Spleen (tissue), 11 donors: Measurements from ENCODE around the gene ALKBH5. TPM values are rescaled to one million over a fixed set of nuclear protein-coding genes. Genes with fewer than 3 reads are reported as not detected.

Experiments
- DNase-seq: peaks from one replicate; pipeline ENCODE4 v3.0.0-alpha.2; 2020
- H3K27ac ChIP-seq, 8 donors: fragments of 200-600 bp; sonication (generic) in 7 of 8; 1 replicate in 4 of 8; 2 replicates in 4 of 8; pipeline versions ENCODE4 v1.5.0 to v1.8.0; 2016 to 2021; ENCODE audit warnings: inconsistent platforms in 4 of 8, mild to moderate bottlenecking in 4 of 8, moderate library complexity in 1 of 8
- H3K27me3 ChIP-seq, 7 donors: fragments of 200-600 bp; sonication (generic) in 6 of 7; replicated peaks in 1 of 7; 1 replicate in 4 of 7; 2 replicates in 3 of 7; pipeline versions ENCODE4 v1.5.0 to v1.8.0; 2016 to 2021; ENCODE audit warnings: inconsistent platforms in 3 of 7, mild to moderate bottlenecking in 1 of 7
- H3K36me3 ChIP-seq, 6 donors: fragments of 200-600 bp; sonication (generic) in 5 of 6; 1 replicate in 4 of 6; 2 replicates in 2 of 6; pipeline versions ENCODE4 v1.5.0 to v1.8.0; 2016 to 2021; ENCODE audit warnings: inconsistent platforms in 2 of 6
- H3K4me1 ChIP-seq, 6 donors: fragments of 200-600 bp; sonication (generic) in 5 of 6; 1 replicate in 3 of 6; 2 replicates in 3 of 6; pipeline versions ENCODE4 v1.5.0 to v1.8.0; 2016 to 2021; ENCODE audit warnings: inconsistent platforms in 3 of 6
- H3K4me3 ChIP-seq, 8 donors: fragments of 200-600 bp; sonication (generic) in 7 of 8; 1 replicate in 4 of 8; 2 replicates in 4 of 8; pipeline versions ENCODE4 v1.5.0 to v1.8.0; 2016 to 2021; ENCODE audit warnings: inconsistent platforms in 4 of 8, mild to moderate bottlenecking in 4 of 8, moderate library complexity in 2 of 8
- H3K9me3 ChIP-seq, 8 donors: fragments of 200-600 bp; sonication (generic) in 7 of 8; 1 replicate in 4 of 8; 2 replicates in 4 of 8; pipeline versions ENCODE4 v1.5.0 to v1.8.0; 2016 to 2021; ENCODE audit warnings: inconsistent platforms in 4 of 8
- POLR2A ChIP-seq, 3 donors: fragments of 450-650 bp; IDR thresholded peaks; one replicate each; pipeline ENCODE4 v1.5.1; 2017; ENCODE audit warnings: antibody characterized with exemption in 3 of 3, mild to moderate bottlenecking in 1 of 3
- POLR2AphosphoS5 ChIP-seq, 3 donors: sonication (generic); formaldehyde crosslinking; IDR thresholded peaks; one replicate each; pipeline ENCODE4 v1.5.1; 2017; ENCODE audit warnings: antibody characterized with exemption in 3 of 3
- WGBS, 5 donors: extraction: QIAGEN DNeasy Blood & Tissue Kit in 3 of 5; methylation state at CpG; one replicate each; pipeline versions ENCODE4 v1.1.5 to v1.1.7; 2013 to 2018; 5-methylcytosine and 5-hydroxymethylcytosine counted together
- intact Hi-C: fragments of 100-400 bp; cut with DNase I; formaldehyde crosslinking; loops from one replicate; pipeline ENCODE4 v1.15.0; 2023; ENCODE audit warnings: low total_unique reads
- polyA plus RNA-seq, 3 donors: library from polyadenylated mRNA; stranded (reverse); fragments of 200-250 nt; gene quantifications; one replicate each; pipeline ENCODE4 v1.2.1, GENCODE V29; 2013
- total RNA-seq, 7 donors: library from RNA; depleted of rRNA in 3 of 7; stranded (reverse); fragments of >200 nt in 3 of 7; fragmentation: NEBNext Ultra II Directional in 4 of 7; extraction: Animal tissue kit (Norgen Biotek cat#: 25700) in 4 of 7; gene quantifications; one replicate each; pipeline versions ENCODE4 v1.1.0 to v1.2.1, GENCODE V29; 2016 to 2021
- TF ChIP-seq, protein P1 (sequence below), 11 experiments: fragments of 200-600 bp in 7 of 11; fragments of 450-650 bp in 4 of 11; sonication (generic) in 4 of 11; IDR thresholded peaks in 8 of 11; conservative IDR thresholded peaks in 3 of 11; 1 replicate in 7 of 11; 2 replicates in 4 of 11; pipeline versions ENCODE4 v1.4.0 to v1.8.0; 2016 to 2021; ENCODE audit warnings: antibody characterized with exemption in 11 of 11, inconsistent platforms in 4 of 11, mild to moderate bottlenecking in 1 of 11
- donor health status: healthy with polysubstance abuse.
- donor health status: DM: no; HTN: no; CAD: no; lungs with moderate emphysema.
- donor health status: DM: no; HTN: no; CAD: no.
- donor health status: Bipolar disorder and iron deficiency.
- donor health status: healthy.
- donor health status: DM: no; HTN: no; CAD: no.
- donor health status: DM: yes; HTN: yes; CAD: no.

ALKBH5 gene
- total and polyA plus RNA-seq, 10 donors: 27.1 to 120 (median 94.3) TPM

DNA sequence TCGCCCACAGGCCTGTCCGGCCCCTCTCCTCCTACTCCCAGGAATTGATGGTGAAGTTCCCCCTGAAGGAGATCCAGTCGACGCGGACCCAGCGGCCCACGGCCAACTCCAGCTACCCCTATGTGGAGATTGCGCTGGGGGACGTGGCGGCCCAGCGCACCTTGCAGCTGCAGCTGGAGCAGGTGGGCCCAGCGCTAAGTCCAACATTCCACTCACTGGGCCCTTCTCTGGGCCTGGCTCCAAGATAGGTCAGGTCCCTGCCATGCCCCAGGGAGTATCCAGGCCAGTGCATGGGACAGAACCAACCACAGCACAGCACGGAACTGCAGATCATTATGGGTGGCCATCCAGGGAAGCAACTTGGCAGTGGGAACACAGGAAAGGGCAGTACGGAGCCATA lies 9.9 kb upstream of the ALKBH5 start:
- H3K27ac ChIP-seq: no peak overlapping the region

DNA sequence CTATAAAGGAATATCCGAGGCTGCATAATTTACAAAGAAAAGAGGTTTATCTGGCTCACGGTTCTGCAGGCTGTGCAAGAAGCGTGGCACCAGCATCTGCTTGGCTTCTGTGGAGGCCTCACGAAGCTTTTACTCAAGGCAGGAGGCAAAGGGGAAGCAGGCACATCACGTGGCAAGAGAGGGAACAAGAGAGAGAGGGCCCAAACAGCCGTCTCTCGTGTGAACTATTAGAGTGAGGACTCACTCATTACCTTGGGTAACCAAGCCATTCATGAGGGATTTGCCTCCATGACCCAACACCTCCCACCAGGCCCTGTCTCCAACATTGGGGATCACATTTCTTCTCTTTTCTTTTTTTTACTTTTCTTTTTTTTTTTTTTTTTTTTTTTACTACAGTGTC lies 7.5 kb upstream of the ALKBH5 start:
- H3K27ac ChIP-seq: no peak overlapping the region
- intact Hi-C loops: no loop called here
- WGBS, 5 donors: 47 to 60% (median 49%) methylated on average over 7 of the region's 7 CpGs
- peaks cover 0 to 7% (median 3%) of the 10 kb centered on the region in 6 donors for H3K4me1 ChIP-seq
- H3K36me3 ChIP-seq: no peaks in the 10 kb centered on the region
- no peaks in the 10 kb centered on the region for H3K27me3 ChIP-seq
- H3K9me3 ChIP-seq: no peaks in the 10 kb centered on the region
- H3K4me3 ChIP-seq: no peak overlapping the region
- TF ChIP-seq POLR2A (IDR thresholded peaks at IDR 0.05) (no peak), POLR2AphosphoS5 (IDR thresholded peaks at IDR 0.05) (no peak)
- TF ChIP-seq, protein P1, sequence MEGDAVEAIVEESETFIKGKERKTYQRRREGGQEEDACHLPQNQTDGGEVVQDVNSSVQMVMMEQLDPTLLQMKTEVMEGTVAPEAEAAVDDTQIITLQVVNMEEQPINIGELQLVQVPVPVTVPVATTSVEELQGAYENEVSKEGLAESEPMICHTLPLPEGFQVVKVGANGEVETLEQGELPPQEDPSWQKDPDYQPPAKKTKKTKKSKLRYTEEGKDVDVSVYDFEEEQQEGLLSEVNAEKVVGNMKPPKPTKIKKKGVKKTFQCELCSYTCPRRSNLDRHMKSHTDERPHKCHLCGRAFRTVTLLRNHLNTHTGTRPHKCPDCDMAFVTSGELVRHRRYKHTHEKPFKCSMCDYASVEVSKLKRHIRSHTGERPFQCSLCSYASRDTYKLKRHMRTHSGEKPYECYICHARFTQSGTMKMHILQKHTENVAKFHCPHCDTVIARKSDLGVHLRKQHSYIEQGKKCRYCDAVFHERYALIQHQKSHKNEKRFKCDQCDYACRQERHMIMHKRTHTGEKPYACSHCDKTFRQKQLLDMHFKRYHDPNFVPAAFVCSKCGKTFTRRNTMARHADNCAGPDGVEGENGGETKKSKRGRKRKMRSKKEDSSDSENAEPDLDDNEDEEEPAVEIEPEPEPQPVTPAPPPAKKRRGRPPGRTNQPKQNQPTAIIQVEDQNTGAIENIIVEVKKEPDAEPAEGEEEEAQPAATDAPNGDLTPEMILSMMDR (IDR thresholded peaks at IDR 0.05 in 8 of 11, conservative IDR thresholded peaks at IDR 0.05 in 3 of 11): no peak
- DNase-seq: no peak

More for the DNA sequence above, 9.9 kb upstream of the ALKBH5 start:
- Histone ChIP-seq H3K36me3 (no peaks in the 10 kb centered on the region), H3K4me1 (peaks cover 0 to 7% (median 3%) of the 10 kb centered on the region in 6 donors), H3K4me3 (no peak overlapping the region), H3K9me3 (no peaks in the 10 kb centered on the region), H3K27me3 (no peaks in the 10 kb centered on the region)
- no peak for DNase-seq
- WGBS, 5 donors: 85 to 96% (median 92%) methylated on average over 5 to 14 of the region's 14 CpGs
- intact Hi-C loops: no loop called here
- TF ChIP-seq, protein P1 (IDR thresholded peaks at IDR 0.05 in 8 of 11, conservative IDR thresholded peaks at IDR 0.05 in 3 of 11): no peak
- TF ChIP-seq POLR2AphosphoS5 (IDR thresholded peaks at IDR 0.05) (no peak), POLR2A (IDR thresholded peaks at IDR 0.05) (no peak)

DNA sequence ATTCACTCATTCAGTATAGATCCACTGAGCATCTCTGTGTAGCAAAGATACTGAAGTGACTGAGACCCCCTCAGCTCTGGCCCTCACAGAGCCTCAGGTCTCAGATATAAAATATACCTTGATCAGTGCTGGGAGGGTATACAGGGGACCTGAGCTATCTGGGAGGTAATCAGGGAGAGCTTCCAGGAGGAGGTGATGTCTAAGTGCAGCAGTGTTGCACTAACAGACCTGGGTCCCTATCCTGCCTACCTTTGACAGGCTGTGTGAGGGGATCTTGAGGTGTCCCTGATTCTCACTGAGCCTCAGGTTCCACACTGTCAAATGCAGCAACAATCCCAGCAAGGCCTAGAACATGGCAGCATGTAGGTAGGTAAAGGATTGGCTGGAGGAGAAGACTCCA lies 6.5 kb upstream of the ALKBH5 start:
- Histone ChIP-seq H3K27ac (no peak overlapping the region), H3K4me3 (no peak overlapping the region), H3K4me1 (peaks cover 2 to 13% (median 8%) of the 10 kb centered on the region in 6 donors), H3K9me3 (no peaks in the 10 kb centered on the region), H3K36me3 (no peaks in the 10 kb centered on the region), H3K27me3 (no peaks in the 10 kb centered on the region)
- intact Hi-C loops: no loop called here
- TF ChIP-seq, protein P1 (IDR thresholded peaks at IDR 0.05 in 8 of 11, conservative IDR thresholded peaks at IDR 0.05 in 3 of 11): no peak
- TF ChIP-seq POLR2A (IDR thresholded peaks at IDR 0.05) (no peak), POLR2AphosphoS5 (IDR thresholded peaks at IDR 0.05) (no peak)
- DNase-seq: no peak

DNA sequence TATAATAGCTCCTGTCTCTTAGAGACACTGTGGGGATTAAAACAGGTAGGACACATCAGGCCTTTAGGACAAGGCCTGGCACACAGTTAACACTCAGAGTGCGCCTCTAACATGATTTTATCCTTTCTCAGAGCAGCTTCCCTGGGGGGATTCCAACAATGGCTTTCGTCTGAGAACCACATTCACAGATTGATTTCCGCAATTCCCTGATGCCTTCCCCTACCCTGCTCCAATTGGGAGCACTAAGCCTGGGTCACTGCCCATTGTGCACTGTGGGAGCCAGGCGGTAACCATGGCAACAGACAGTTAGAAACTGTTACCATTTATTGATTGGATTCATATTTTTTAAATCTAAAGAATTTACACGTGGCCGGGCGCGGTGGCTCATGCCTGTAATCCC lies 5.9 kb upstream of the ALKBH5 start:
- H3K27me3 ChIP-seq: no peaks in the 10 kb centered on the region
- no peak overlapping the region for H3K27ac ChIP-seq
- 92 to 96% (median 94%) methylated on average over 8 of the region's 8 CpGs for WGBS, 5 donors
- intact Hi-C loops: no loop called here
- H3K9me3 ChIP-seq: no peaks in the 10 kb centered on the region
- no peak overlapping the region for H3K4me3 ChIP-seq
- TF ChIP-seq POLR2AphosphoS5 (IDR thresholded peaks at IDR 0.05) (no peak), POLR2A (IDR thresholded peaks at IDR 0.05) (no peak)
- TF ChIP-seq, protein P1 (IDR thresholded peaks at IDR 0.05 in 8 of 11, conservative IDR thresholded peaks at IDR 0.05 in 3 of 11): no peak
- no peak for DNase-seq
- H3K36me3 ChIP-seq: no peaks in the 10 kb centered on the region
- peaks cover 7 to 19% (median 12%) of the 10 kb centered on the region in 6 donors for H3K4me1 ChIP-seq
